H9 (cell line): ENCODE data around the gene ADGRL2. TPM values are rescaled to one million over a fixed set of nuclear protein-coding genes. Genes with fewer than 3 reads are reported as not detected.

Experiments
- DNase-seq: peaks from one replicate; pipeline ENCODE4 v3.0.0-alpha.2; 2017
- H2AFZ ChIP-seq: one replicate; pipeline ENCODE4 v1.6.1; 2013; ENCODE audit warnings: mild to moderate bottlenecking, low read length, control low read depth, moderate library complexity
- H2AK5ac ChIP-seq: 2 replicates; pipeline ENCODE4 v1.6.1; 2013; ENCODE audit warnings: low read length, control low read depth, mixed read lengths; ENCODE audit not compliant: insufficient read length
- H2BK120ac ChIP-seq: one replicate; pipeline ENCODE4 v1.6.1; 2013; ENCODE audit warnings: low read depth, mild to moderate bottlenecking, low read length, control low read depth, inconsistent platforms; ENCODE audit not compliant: poor library complexity, severe bottlenecking
- H2BK12ac ChIP-seq: 2 replicates; pipeline ENCODE4 v1.6.1; 2013; ENCODE audit warnings: low read length, control low read depth, mixed read lengths, low read depth; ENCODE audit not compliant: insufficient read length
- H2BK15ac ChIP-seq: 2 replicates; pipeline ENCODE4 v1.6.1; 2013; ENCODE audit warnings: low read depth, low read length, control low read depth
- H2BK20ac ChIP-seq: one replicate; pipeline ENCODE4 v1.6.1; 2013; ENCODE audit warnings: low read depth, mild to moderate bottlenecking, low read length, control low read depth, inconsistent platforms; ENCODE audit not compliant: poor library complexity, severe bottlenecking
- H2BK5ac ChIP-seq: 2 replicates; pipeline ENCODE4 v1.6.1; 2013; ENCODE audit warnings: low read length, control low read depth, mixed read lengths; ENCODE audit not compliant: insufficient read length
- H3K14ac ChIP-seq: 2 replicates; pipeline ENCODE4 v1.6.1; 2013; ENCODE audit warnings: low read length, control low read depth; ENCODE audit not compliant: insufficient read depth
- H3K18ac ChIP-seq: 2 replicates; pipeline ENCODE4 v1.6.1; 2013; ENCODE audit warnings: low read depth, mild to moderate bottlenecking, mixed read lengths, low read length, control low read depth; ENCODE audit not compliant: insufficient read length
- H3K23ac ChIP-seq: 2 replicates; pipeline ENCODE4 v1.6.1; 2013; ENCODE audit warnings: low read length, control low read depth, mixed read lengths, low read depth; ENCODE audit not compliant: insufficient read length
- H3K23me2 ChIP-seq: 2 replicates; pipeline ENCODE4 v1.6.1; 2013; ENCODE audit warnings: low read depth, mild to moderate bottlenecking, mixed read lengths, low read length, control low read depth; ENCODE audit not compliant: insufficient read length, poor library complexity, severe bottlenecking
- H3K27ac ChIP-seq: 2 replicates; pipeline ENCODE4 v1.5.1; 2013; ENCODE audit warnings: low read length, control low read depth, mixed read lengths, low read depth; ENCODE audit not compliant: insufficient read length
- H3K27me3 ChIP-seq: 2 replicates; pipeline ENCODE4 v1.6.1; 2013; ENCODE audit warnings: low read length, control low read depth, inconsistent platforms; ENCODE audit not compliant: insufficient read depth
- H3K4ac ChIP-seq: 2 replicates; pipeline ENCODE4 v1.6.1; 2013; ENCODE audit warnings: low read depth, mild to moderate bottlenecking, control low read depth, inconsistent platforms, low read length, moderate library complexity
- H3K4me1 ChIP-seq: 2 replicates; pipeline ENCODE4 v1.6.1; 2013; ENCODE audit warnings: low read length, control low read depth, inconsistent platforms; ENCODE audit not compliant: insufficient read depth
- H3K4me2 ChIP-seq: 2 replicates; pipeline ENCODE4 v1.6.1; 2013; ENCODE audit warnings: low read length, control low read depth, mixed read lengths; ENCODE audit not compliant: insufficient read length, insufficient read depth
- H3K56ac ChIP-seq: 2 replicates; pipeline ENCODE4 v1.6.1; 2013; ENCODE audit warnings: low read depth, mild to moderate bottlenecking, mixed read lengths, low read length, control low read depth; ENCODE audit not compliant: insufficient read length
- H3K79me1 ChIP-seq: 2 replicates; pipeline ENCODE4 v1.6.1; 2013; ENCODE audit warnings: low read depth, mild to moderate bottlenecking, moderate library complexity, low read length, control low read depth, inconsistent platforms; ENCODE audit not compliant: insufficient read depth, poor library complexity, severe bottlenecking
- H3K79me2 ChIP-seq: 2 replicates; pipeline ENCODE4 v1.6.1; 2013; ENCODE audit warnings: low read length, control low read depth, inconsistent platforms; ENCODE audit not compliant: insufficient read depth
- H3K9ac ChIP-seq: 2 replicates; pipeline ENCODE4 v1.6.1; 2013; ENCODE audit warnings: low read length, control low read depth, mixed read lengths; ENCODE audit not compliant: insufficient read length; ENCODE audit errors: extremely low read depth
- H3K9me3 ChIP-seq: one replicate; pipeline ENCODE4 v1.6.1; 2013; ENCODE audit warnings: low read depth, low read length, inconsistent platforms; ENCODE audit not compliant: control insufficient read depth
- H3T11ph ChIP-seq: one replicate; pipeline ENCODE4 v1.6.1; 2013; ENCODE audit warnings: mild to moderate bottlenecking, low read length, control low read depth, inconsistent platforms
- H4K20me1 ChIP-seq: one replicate; pipeline ENCODE4 v1.6.1; 2013; ENCODE audit not compliant: control insufficient read depth, insufficient read length, insufficient read depth
- H4K5ac ChIP-seq: 2 replicates; pipeline ENCODE4 v1.6.1; 2013; ENCODE audit warnings: low read depth, mild to moderate bottlenecking, mixed read lengths, low read length, control low read depth; ENCODE audit not compliant: insufficient read length
- H4K8ac ChIP-seq: replicated peaks from 2 replicates; pipeline ENCODE4 v1.6.1; 2013; ENCODE audit warnings: low read length, control low read depth, mixed read lengths, low read depth; ENCODE audit not compliant: insufficient read length
- H4K91ac ChIP-seq: 2 replicates; pipeline ENCODE4 v1.6.1; 2013; ENCODE audit warnings: low read depth, mild to moderate bottlenecking, moderate library complexity, mixed read lengths, low read length, control low read depth; ENCODE audit not compliant: insufficient read length
- H3K27ac Mint-ChIP-seq, 3 experiments: 2 replicates in 2 of 3; 3 replicates in 1 of 3; pipeline ENCODE4 v1.8.0; 2020 to 2021; ENCODE audit warnings: mixed read lengths in 3 of 3, mild to moderate bottlenecking in 1 of 3, moderate library complexity in 1 of 3
- H3K27me3 Mint-ChIP-seq: 2 replicates; pipeline ENCODE4 v1.8.0; 2021; ENCODE audit warnings: low read depth, mild to moderate bottlenecking, moderate library complexity, mixed read lengths
- H3K36me3 Mint-ChIP-seq, 3 experiments: 2 replicates in 2 of 3; 3 replicates in 1 of 3; pipeline ENCODE4 v1.8.0; 2020 to 2021; ENCODE audit warnings: low read depth in 3 of 3, mixed read lengths in 3 of 3; ENCODE audit not compliant: insufficient read depth in 1 of 3
- H3K4me1 Mint-ChIP-seq, 2 experiments: 2 replicates each; pipeline ENCODE4 v1.8.0; 2020; ENCODE audit warnings: mixed read lengths in 2 of 2
- H3K4me3 Mint-ChIP-seq, 2 experiments: 2 replicates in 1 of 2; 3 replicates in 1 of 2; pipeline ENCODE4 v1.8.0; 2020 to 2021; ENCODE audit warnings: mild to moderate bottlenecking in 2 of 2, mixed read lengths in 2 of 2, moderate library complexity in 1 of 2
- H3K9me3 Mint-ChIP-seq, 2 experiments: 2 replicates in 1 of 2; 3 replicates in 1 of 2; pipeline ENCODE4 v1.8.0; 2020; ENCODE audit warnings: mild to moderate bottlenecking in 2 of 2, mixed read lengths in 2 of 2, moderate library complexity in 1 of 2
- WGBS: extraction: QIAGEN DNeasy Blood & Tissue Kit; methylation state at CpG from one replicate; pipeline ENCODE4 v1.1.7; 2013; ENCODE audit warnings: missing lambda C conversion rate, low lambda C conversion rate, mixed read lengths; ENCODE audit not compliant: insufficient read length; ENCODE audit errors: extremely low coverage; 5-methylcytosine and 5-hydroxymethylcytosine counted together
- total RNA-seq: library from RNA; stranded (reverse); gene quantifications from 2 replicates; pipeline ENCODE4 v1.2.1, GENCODE V29; 2021
- TF ChIP-seq, protein P1 (sequence below): fragments of 200-600 bp; sonication (generic); conservative IDR thresholded peaks from 3 replicates; pipeline ENCODE4 v1.8.0; 2021; ENCODE audit warnings: antibody characterized with exemption, mild to moderate bottlenecking

ADGRL2 gene
- total RNA-seq, 1 experiment from 2014 or later, result 119 TPM

DNA sequence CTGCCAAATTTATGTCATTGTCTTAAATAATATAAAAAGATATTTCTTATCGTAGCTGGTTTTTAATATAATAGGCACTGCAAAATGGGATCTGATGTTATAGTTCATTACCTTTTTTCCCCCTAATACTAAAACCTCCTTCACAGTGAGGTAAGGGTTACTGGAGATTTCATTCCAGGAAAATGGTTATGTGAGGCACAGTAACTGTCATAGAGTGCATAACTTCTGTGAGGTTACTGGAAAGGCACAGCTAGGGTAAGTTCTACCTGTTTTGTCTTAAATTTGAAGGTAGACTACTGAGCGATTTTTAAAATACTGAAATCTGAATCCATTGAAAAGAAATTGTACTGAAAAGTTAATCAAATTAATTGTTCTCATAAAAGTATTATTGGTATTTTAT lies 13.0 kb downstream of the ADGRL2 start:
- Histone ChIP-seq H2BK5ac (no peak overlapping the region), H3T11ph (no peak overlapping the region), H2AK5ac (no peak overlapping the region), H4K91ac (no peak overlapping the region), H3K27ac (no peak overlapping the region), H3K4me2 (no peak overlapping the region), H3K23me2 (no peaks in the 10 kb centered on the region), H3K14ac (no peak overlapping the region), H3K79me2 (peaks cover 21% of the 10 kb centered on the region; the same call in 1 of the 2 replicates), H4K20me1 (no peaks in the 10 kb centered on the region), H2BK20ac (no peak overlapping the region), H2BK12ac (no peak overlapping the region), H3K9me3 (no peaks in the 10 kb centered on the region), H2AFZ (no peak overlapping the region), H3K79me1 (no peaks in the 10 kb centered on the region), H3K23ac (no peak overlapping the region), H4K5ac (no peak overlapping the region), H4K8ac (no peak overlapping the region), H3K9ac (no peak overlapping the region), H3K4ac (no peak overlapping the region), H2BK15ac (no peak overlapping the region), H3K56ac (no peak overlapping the region), H3K4me1 (peaks cover under 1% of the 10 kb centered on the region; the same call in 1 of the 2 replicates), H3K27me3 (no peaks in the 10 kb centered on the region), H3K18ac (no peak overlapping the region), H2BK120ac (no peak overlapping the region)
- Mint-ChIP-seq H3K36me3 (no peaks in the 10 kb centered on the region), H3K27me3 (no peaks in the 10 kb centered on the region), H3K9me3 (no peaks in the 10 kb centered on the region), H3K4me3 (no peak overlapping the region), H3K4me1 (peaks cover 44 to 52% of the 10 kb centered on the region in 2 experiments), H3K27ac (no peak overlapping the region)
- no peak for DNase-seq
- TF ChIP-seq, protein P1, sequence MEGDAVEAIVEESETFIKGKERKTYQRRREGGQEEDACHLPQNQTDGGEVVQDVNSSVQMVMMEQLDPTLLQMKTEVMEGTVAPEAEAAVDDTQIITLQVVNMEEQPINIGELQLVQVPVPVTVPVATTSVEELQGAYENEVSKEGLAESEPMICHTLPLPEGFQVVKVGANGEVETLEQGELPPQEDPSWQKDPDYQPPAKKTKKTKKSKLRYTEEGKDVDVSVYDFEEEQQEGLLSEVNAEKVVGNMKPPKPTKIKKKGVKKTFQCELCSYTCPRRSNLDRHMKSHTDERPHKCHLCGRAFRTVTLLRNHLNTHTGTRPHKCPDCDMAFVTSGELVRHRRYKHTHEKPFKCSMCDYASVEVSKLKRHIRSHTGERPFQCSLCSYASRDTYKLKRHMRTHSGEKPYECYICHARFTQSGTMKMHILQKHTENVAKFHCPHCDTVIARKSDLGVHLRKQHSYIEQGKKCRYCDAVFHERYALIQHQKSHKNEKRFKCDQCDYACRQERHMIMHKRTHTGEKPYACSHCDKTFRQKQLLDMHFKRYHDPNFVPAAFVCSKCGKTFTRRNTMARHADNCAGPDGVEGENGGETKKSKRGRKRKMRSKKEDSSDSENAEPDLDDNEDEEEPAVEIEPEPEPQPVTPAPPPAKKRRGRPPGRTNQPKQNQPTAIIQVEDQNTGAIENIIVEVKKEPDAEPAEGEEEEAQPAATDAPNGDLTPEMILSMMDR, result no peak
- no CpG with 5 or more reads among the region's 2 CpGs for WGBS
